Measurements from ENCODE around the gene ASTL.
A peak's percentile ranks its signal among the peaks of the same experiment; 100 is the strongest.

The ASTL gene

DNA sequence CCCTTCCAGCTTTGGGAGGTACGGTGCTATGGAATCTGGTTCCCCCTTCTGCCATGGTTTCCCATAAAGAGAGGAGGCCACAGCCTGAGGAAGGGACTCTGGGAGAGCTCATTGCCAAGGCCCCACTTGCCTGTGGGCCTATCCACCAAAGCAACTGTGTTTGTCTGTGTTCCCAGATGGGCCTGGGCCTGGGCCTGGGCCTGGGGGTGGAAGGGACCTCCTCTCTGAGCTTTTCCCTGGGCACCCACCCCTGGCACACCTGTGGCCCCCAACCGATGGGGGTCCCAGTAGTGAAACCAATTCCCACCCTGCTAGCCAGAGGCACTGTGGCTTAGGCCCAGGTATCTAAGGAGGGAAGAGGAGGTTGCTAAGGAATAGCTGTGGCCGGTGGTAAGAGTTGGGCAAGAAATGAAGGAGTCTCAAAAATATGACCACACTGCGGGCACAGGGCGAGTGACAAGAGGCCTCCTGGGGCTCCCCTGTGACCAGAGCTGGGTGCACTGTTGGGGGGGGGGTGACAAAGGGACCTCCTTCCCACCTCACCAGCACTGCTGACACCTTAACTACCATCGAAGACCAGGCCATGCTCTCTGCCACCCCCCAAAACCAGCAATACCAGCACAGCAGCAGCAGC, 11.8 kb upstream of the ASTL start:
- H3K27me3 ChIP-seq (ENCODE audit: control insufficient read depth, insufficient read depth, low read length), result peaks cover 16% of the 10 kb centered on the region
- H3K4me3 ChIP-seq (ENCODE audit: low read depth, low read length), result no peak overlapping the region
- H3K36me3 ChIP-seq (ENCODE audit: control insufficient read depth, insufficient read depth, low read length), result no peaks in the 10 kb centered on the region
- no peak overlapping the region for H3K9ac ChIP-seq (ENCODE audit: low read depth, low read length)
- H3K4me1 ChIP-seq (ENCODE audit: control insufficient read depth, insufficient read depth, low read length), result peaks cover 14% of the 10 kb centered on the region
- H3K9me3 ChIP-seq (ENCODE audit: control insufficient read depth, insufficient read depth, low read length), result no peaks in the 10 kb centered on the region

DNA sequence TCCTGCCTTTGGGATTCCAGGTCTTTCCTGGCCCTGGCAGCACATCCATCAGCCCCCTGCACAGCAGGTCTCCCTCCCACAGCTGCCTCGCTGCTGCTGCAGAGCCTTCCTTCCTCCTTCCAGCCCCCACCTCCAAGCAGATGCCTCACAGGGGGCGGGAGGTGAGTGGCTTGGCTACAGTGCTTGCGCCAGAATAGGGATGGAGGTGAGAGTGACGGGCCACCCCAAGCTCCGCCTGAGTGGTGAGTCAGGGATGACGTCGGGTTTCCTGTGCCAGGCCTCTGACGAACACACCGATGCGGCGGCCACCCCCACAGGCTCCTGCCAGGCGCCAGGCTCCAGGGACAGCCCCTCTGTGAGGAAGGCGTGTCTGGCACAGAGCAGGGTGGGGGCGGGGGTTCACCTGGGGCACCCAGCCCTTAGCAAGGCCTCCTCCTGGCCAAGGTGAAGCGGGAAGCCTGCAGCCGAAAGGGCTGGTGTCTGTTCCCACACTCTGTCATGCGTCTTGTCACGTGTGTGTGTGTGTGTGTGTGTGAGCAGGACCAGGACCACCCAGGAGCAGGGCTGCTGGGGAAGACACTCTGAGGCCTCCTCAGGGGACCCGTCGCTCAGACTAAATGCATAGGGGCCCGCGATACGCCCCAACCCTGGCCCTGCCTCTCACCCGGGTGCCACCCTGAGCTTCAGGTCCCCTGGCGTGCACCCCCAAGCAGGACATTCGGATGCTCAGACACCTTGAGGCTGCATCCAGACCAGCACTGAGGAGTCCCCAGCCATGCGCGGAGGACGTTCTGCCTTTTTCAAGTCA, 10.3 kb upstream of the ASTL start:
- H3K27me3 ChIP-seq (ENCODE audit: control insufficient read depth, insufficient read depth, low read length), result peaks cover 24% of the 10 kb centered on the region
- no peaks in the 10 kb centered on the region for H3K36me3 ChIP-seq (ENCODE audit: control insufficient read depth, insufficient read depth, low read length)
- H3K9me3 ChIP-seq (ENCODE audit: control insufficient read depth, insufficient read depth, low read length), result no peaks in the 10 kb centered on the region
- H3K4me3 ChIP-seq (ENCODE audit: low read depth, low read length), result peak overlapping the region; percentile 37
- H3K9ac ChIP-seq (ENCODE audit: low read depth, low read length), result no peak overlapping the region
- H3K4me1 ChIP-seq (ENCODE audit: control insufficient read depth, insufficient read depth, low read length), result peaks cover 14% of the 10 kb centered on the region

DNA sequence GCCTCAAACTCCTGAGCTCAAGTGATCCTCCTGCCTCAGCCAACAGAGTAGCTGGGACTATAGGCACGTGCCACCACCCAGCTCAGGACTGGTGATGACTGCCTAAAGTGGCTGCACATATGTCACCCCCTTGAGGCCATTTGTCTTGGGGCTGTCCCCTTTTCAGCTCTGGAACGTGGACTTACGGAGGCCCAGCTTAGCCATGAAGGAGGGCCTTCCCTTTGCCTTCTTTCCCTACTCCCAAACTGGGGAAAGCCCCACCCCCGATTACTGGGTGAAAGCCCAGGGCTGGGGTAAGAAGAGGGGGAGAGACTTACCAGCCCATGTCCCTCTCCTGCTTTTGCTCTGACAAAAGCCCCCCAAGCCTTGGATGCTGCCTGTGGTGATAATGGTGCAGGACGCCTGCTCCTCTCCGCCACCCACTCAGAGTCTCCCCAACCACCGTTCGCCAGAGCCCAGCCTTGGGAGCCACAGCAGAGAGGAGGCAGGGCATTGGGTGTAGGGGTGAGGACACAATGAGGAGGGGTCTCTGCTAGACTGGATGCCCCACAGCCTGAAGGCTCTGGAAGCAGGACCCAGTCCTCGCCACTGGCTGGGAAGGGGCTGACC, 9.4 kb upstream of the ASTL start:
- H3K4me3 ChIP-seq (ENCODE audit: low read depth, low read length), result no peak overlapping the region
- H3K4me1 ChIP-seq (ENCODE audit: control insufficient read depth, insufficient read depth, low read length), result peaks cover 14% of the 10 kb centered on the region
- H3K27me3 ChIP-seq (ENCODE audit: control insufficient read depth, insufficient read depth, low read length), result peaks cover 24% of the 10 kb centered on the region
- H3K9me3 ChIP-seq (ENCODE audit: control insufficient read depth, insufficient read depth, low read length), result no peaks in the 10 kb centered on the region
- H3K36me3 ChIP-seq (ENCODE audit: control insufficient read depth, insufficient read depth, low read length), result no peaks in the 10 kb centered on the region
- H3K9ac ChIP-seq (ENCODE audit: low read depth, low read length), result peak overlapping the region; percentile 24

DNA sequence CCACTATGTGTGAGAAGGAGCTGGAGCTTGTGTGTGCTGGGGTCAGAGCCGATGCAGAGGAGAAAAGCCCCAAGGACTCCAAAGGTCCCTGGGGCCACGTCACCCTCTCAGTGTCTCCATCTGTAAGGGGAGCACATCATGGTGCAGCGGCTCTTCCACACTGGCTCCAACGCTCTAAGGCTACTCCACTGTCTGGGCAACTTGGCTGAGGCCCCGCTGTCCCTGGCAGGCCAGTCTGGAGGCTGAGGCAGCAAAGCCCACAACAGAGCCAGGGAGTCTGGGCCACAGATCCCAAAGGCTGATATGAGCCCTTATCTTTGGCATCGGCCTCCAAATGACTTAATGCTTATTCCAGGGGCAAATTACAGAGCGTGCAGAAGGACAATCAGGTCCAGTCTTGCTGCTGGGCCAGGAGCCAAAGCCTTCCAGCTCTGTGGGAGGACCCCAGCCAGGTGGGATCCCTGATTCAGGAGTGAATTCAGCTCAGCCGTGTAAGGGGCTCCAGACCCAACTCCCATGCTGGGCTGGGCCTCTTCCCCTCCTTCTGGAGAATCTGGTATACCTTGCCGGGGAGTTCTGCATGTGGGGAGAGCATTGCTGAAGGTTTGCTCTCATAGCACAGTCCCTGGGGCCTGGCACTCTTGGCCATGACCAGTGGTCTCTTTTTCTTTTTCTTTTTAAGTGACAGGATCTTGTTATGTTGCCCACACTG, 8.7 kb upstream of the ASTL start:
- Histone ChIP-seq H3K27me3 (ENCODE audit: control insufficient read depth, insufficient read depth, low read length) (peaks cover 24% of the 10 kb centered on the region), H3K4me1 (ENCODE audit: control insufficient read depth, insufficient read depth, low read length) (peaks cover 13% of the 10 kb centered on the region), H3K9ac (ENCODE audit: low read depth, low read length) (peak overlapping the region; percentile 24), H3K36me3 (ENCODE audit: control insufficient read depth, insufficient read depth, low read length) (no peaks in the 10 kb centered on the region), H3K9me3 (ENCODE audit: control insufficient read depth, insufficient read depth, low read length) (no peaks in the 10 kb centered on the region), H3K4me3 (ENCODE audit: low read depth, low read length) (no peak overlapping the region)

DNA sequence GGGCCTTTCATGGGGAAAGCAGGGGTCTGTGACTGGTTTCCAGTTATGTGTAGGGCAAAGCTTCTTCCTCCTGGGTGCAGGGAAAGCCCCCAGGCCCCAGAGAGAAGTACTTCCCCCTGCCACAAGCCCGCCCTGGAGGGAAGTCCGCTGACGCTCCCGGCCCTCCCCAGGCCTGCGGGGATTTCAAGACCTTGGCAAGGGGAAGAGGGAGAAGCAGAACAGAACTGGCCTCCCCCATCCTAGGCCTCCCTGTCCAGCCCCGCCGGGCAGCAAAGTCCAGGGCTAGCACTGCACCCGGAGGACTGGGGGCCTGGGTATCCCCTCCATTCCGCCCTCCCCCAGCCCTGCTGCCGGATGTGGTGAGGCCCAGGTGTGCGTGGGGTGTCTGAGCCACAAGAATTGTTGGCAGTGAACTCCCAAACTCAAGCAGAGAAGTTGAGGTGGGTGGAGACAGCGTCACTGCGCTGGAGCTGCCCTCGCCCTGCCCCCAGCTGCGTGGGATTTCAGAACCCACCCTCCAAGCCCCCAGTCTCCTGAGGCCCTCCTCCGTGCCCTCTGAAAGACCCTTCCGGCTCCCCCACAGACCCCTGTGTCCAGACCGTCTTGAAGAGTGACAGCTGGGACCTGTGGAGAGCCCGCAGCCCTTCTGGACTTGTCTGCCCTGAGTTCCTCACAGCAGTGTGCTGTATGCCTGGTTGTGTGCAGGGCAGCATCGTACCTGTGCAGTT, 8.0 kb upstream of the ASTL start:
- Histone ChIP-seq H3K36me3 (ENCODE audit: control insufficient read depth, insufficient read depth, low read length) (no peaks in the 10 kb centered on the region), H3K9me3 (ENCODE audit: control insufficient read depth, insufficient read depth, low read length) (no peaks in the 10 kb centered on the region), H3K4me1 (ENCODE audit: control insufficient read depth, insufficient read depth, low read length) (peaks cover 13% of the 10 kb centered on the region), H3K4me3 (ENCODE audit: low read depth, low read length) (no peak overlapping the region), H3K27me3 (ENCODE audit: control insufficient read depth, insufficient read depth, low read length) (peaks cover 24% of the 10 kb centered on the region), H3K9ac (ENCODE audit: low read depth, low read length) (no peak overlapping the region)

DNA sequence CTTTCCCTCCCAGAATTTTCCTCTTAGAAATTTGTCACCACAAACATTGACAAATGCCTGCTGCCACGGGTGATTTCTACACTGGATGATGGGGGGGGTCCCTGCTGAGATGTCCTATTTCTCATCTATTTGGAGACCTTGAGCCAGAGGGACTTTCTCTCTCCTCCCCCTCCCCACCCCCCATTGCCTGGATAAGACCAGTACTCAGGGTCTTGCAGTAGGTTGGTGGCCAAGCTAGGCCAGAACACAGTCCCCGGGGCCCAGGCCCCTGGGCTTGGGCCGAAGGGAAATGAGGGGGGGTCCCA, 7.5 kb upstream of the ASTL start:
- no peaks in the 10 kb centered on the region for H3K36me3 ChIP-seq (ENCODE audit: control insufficient read depth, insufficient read depth, low read length)
- H3K4me1 ChIP-seq (ENCODE audit: control insufficient read depth, insufficient read depth, low read length), result peaks cover 13% of the 10 kb centered on the region
- H3K9ac ChIP-seq (ENCODE audit: low read depth, low read length), result no peak overlapping the region
- peak overlapping the region; percentile 18 for H3K4me3 ChIP-seq (ENCODE audit: low read depth, low read length)
- H3K27me3 ChIP-seq (ENCODE audit: control insufficient read depth, insufficient read depth, low read length), result peaks cover 24% of the 10 kb centered on the region
- H3K9me3 ChIP-seq (ENCODE audit: control insufficient read depth, insufficient read depth, low read length), result no peaks in the 10 kb centered on the region

DNA sequence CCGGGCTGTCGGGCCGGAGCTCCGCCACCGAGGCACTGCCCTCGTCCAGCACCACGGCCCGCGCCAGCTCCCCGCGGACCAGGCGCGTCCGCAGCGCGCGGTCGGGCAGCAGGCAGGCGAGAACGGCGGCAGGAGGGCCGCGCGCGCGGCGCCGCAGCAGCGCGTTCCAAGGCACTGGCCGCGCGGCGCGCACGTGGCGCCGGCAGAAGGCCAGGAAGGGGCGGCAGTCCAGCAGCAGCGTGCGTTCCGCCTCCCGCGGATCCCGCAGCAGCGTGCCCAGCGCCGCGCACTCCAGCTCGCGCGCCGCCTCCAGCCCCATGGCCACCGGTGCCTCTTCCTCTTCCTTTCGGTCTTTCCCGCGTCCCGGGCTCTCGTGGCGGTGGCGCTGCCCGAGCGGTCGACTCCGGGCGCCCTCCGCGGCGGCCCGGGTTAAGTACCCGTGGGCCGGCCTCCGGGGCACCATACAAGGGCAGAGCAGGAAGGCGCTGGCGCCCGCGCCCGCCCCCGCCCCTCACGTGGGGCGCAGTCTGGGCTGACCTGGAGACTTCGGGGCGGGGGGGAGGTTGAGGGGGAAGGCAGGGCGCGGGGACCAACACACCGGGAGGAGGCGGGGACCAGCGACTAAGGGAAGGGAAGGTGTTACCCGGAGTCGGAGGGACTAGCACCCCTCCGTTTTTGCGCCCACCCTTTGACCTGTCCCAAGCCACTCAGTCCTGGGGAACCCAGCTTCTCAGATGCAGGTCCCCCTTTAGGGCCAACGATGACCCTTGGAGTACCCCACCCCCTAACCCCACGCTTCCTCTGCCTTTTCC, 6.9 kb upstream of the ASTL start, which contains the start of gene DUSP2:
DUSP2 (minus strand) TSS at position 405 of the 812 bp plus-strand sequence; CDS start at position 319, 86 bp downstream.
- H3K27me3 ChIP-seq (ENCODE audit: control insufficient read depth, insufficient read depth, low read length), result peaks cover 24% of the 10 kb centered on the region

DNA sequence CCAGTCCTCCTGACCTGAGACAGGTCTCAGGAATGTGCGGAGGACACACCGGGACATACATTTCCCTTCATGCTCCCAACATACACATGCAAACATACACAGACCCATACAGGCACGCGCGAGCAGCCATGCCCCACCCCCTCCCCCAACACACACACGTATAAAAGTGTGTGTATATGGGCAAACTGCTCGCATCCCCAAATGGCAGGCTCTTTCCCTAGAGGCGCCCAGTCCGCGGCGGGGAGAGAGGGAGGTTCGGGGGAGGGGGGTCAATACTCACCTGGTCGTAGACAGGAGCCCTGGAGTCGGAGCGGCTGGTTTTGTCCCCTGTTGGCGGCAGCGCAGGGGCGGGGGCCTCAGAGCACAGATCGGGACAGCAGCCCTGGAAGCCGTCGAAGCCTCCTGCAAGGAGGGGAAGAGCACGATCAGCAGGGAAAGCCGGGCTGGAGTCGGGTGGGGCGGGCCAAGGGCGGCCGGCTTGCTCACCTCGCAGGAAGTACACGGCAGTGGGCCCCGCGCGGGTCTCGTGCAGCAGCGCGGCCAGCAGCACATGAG, 6.3 kb upstream of the ASTL start:
- Histone ChIP-seq H3K4me1 (ENCODE audit: control insufficient read depth, insufficient read depth, low read length) (peaks cover 13% of the 10 kb centered on the region), H3K9ac (ENCODE audit: low read depth, low read length) (peak overlapping the region; percentile 32), H3K36me3 (ENCODE audit: control insufficient read depth, insufficient read depth, low read length) (no peaks in the 10 kb centered on the region), H3K9me3 (ENCODE audit: control insufficient read depth, insufficient read depth, low read length) (no peaks in the 10 kb centered on the region), H3K27me3 (ENCODE audit: control insufficient read depth, insufficient read depth, low read length) (peaks cover 24% of the 10 kb centered on the region), H3K4me3 (ENCODE audit: low read depth, low read length) (peak overlapping the region; percentile 52)

More for the DNA sequence above, 6.9 kb upstream of the ASTL start, which contains the start of gene DUSP2:
- H3K9me3 ChIP-seq (ENCODE audit: control insufficient read depth, insufficient read depth, low read length), result no peaks in the 10 kb centered on the region
- peak within 1 kb of the TSS; percentile 52 for H3K4me3 ChIP-seq (ENCODE audit: low read depth, low read length)
- peak within 1 kb of the TSS; percentile 32 for H3K9ac ChIP-seq (ENCODE audit: low read depth, low read length)
- H3K4me1 ChIP-seq (ENCODE audit: control insufficient read depth, insufficient read depth, low read length), result peaks cover 13% of the 10 kb centered on the region
- H3K36me3 ChIP-seq (ENCODE audit: control insufficient read depth, insufficient read depth, low read length), result no peaks in the 10 kb centered on the region

DNA sequence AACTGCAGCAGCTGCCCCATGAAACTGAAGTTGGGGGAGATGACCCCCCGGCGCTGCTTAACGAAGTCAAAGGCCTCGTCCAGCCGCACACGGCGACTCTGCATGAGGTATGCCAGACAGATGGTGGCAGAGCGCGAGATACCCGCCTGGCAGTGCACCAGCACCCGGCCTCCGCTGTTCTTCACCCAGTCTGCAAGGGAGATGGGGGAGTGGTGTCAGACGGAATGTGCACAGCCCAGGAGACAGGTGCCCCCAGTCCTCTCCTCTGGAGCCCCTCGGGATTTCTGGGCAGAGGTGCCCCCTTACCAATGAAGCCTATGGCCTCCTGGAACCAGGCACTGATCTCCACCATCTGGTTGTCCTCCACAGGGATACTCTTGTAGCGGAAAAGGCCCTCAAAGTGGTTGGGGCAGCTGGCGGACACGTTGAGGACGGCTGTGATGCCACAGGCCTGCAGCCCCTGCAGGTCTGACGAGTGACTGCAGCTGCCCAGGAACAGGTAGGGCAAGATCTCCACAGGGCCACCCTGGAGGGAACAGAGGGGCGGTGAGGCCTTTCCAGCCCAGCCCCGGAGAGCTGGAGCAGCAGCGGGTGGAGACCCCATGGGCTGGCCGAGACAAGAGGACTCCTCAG, 5.7 kb upstream of the ASTL start:
- peaks cover 13% of the 10 kb centered on the region for H3K4me1 ChIP-seq (ENCODE audit: control insufficient read depth, insufficient read depth, low read length)
- no peaks in the 10 kb centered on the region for H3K9me3 ChIP-seq (ENCODE audit: control insufficient read depth, insufficient read depth, low read length)
- peaks cover 24% of the 10 kb centered on the region for H3K27me3 ChIP-seq (ENCODE audit: control insufficient read depth, insufficient read depth, low read length)
- H3K9ac ChIP-seq (ENCODE audit: low read depth, low read length), result peak overlapping the region; percentile 32
- H3K4me3 ChIP-seq (ENCODE audit: low read depth, low read length), result peak overlapping the region; percentile 52
- H3K36me3 ChIP-seq (ENCODE audit: control insufficient read depth, insufficient read depth, low read length), result no peaks in the 10 kb centered on the region

DNA sequence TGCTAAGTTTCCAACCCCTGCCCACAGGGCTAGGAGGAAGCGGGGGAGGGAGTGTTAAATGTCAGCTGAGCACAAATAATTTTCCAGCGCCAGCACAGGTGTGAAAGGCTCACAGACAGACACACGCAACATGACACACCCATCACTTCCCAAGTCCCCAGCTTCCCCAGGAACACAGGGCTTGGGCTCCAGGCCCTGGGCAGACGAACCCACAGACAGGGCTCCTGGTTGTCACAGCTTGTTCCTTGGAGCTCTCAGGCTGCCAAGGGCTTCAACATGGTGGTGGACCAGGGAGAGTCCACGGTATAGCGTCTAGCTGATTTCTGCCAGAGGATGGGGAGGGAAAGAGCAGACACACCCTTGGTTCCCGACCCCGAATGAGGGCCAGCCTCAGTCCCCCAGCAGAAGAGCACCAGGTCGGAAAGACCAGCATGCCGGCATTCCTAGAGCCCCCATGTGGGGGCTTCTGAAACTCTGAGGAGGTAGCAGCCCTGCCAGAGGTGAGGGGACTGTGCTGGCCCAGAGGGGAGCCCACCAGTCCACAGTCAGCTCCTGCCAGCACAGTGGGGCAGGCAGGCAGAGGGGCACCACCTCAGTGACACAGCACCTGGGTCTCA, 5.0 kb upstream of the ASTL start:
- no peaks in the 10 kb centered on the region for H3K9me3 ChIP-seq (ENCODE audit: control insufficient read depth, insufficient read depth, low read length)
- H3K27me3 ChIP-seq (ENCODE audit: control insufficient read depth, insufficient read depth, low read length), result peaks cover 24% of the 10 kb centered on the region
- H3K4me3 ChIP-seq (ENCODE audit: low read depth, low read length), result no peak overlapping the region
- H3K36me3 ChIP-seq (ENCODE audit: control insufficient read depth, insufficient read depth, low read length), result no peaks in the 10 kb centered on the region
- peaks cover 13% of the 10 kb centered on the region for H3K4me1 ChIP-seq (ENCODE audit: control insufficient read depth, insufficient read depth, low read length)
- H3K9ac ChIP-seq (ENCODE audit: low read depth, low read length), result no peak overlapping the region

Measured in iPS-15b (cell line).